ENCODE results near the gene RREB1.

- TF ChIP-seq CTCF (IDR thresholded peaks at IDR 0.05) (no peak), POLR2AphosphoS5 (IDR thresholded peaks at IDR 0.05) (no peak)
Measured at GRCh38 chr6:7283676-7284075, 175.9 kb downstream of the RREB1 start.

All from prostate gland (tissue), 2 donors.